Ishikawa (cell line): ENCODE results near the gene MESP2.

Source experiments
- CEBPB ChIP-seq: IDR thresholded peaks from 2 replicates; pipeline ENCODE4 v1.6.1; 2012
- CREB1 ChIP-seq: IDR thresholded peaks from 2 replicates; pipeline ENCODE4 v1.6.1; 2012; ENCODE audit warnings: low read depth
- EP300 ChIP-seq: IDR thresholded peaks from 2 replicates; pipeline ENCODE4 v1.6.1; 2012; ENCODE audit warnings: borderline replicate concordance
- FOXM1 ChIP-seq: IDR thresholded peaks from 2 replicates; pipeline ENCODE4 v1.6.1; 2012; ENCODE audit warnings: low read depth, borderline replicate concordance
- MAX ChIP-seq: IDR thresholded peaks from 2 replicates; pipeline ENCODE4 v1.6.1; 2012
- NFIC ChIP-seq: IDR thresholded peaks from 2 replicates; pipeline ENCODE4 v1.6.1; 2012
- TAF1 ChIP-seq: IDR thresholded peaks from 2 replicates; pipeline ENCODE4 v1.6.1; 2012; ENCODE audit warnings: low read depth, mild to moderate bottlenecking
- TCF12 ChIP-seq: IDR thresholded peaks from 2 replicates; pipeline ENCODE4 v1.6.1; 2012; ENCODE audit warnings: low read depth
- TEAD4 ChIP-seq: IDR thresholded peaks from 2 replicates; pipeline ENCODE4 v1.6.1; 2012
- YY1 ChIP-seq: IDR thresholded peaks from 2 replicates; pipeline ENCODE4 v1.6.1; 2012; ENCODE audit warnings: low read depth
- ZBTB7A ChIP-seq: IDR thresholded peaks from 2 replicates; pipeline ENCODE4 v1.6.1; 2012; ENCODE audit warnings: low read depth
- TF ChIP-seq, protein P1 (sequence below): IDR thresholded peaks from 2 replicates; pipeline ENCODE4 v1.6.1; 2012; ENCODE audit warnings: low read depth, mild to moderate bottlenecking

DNA sequence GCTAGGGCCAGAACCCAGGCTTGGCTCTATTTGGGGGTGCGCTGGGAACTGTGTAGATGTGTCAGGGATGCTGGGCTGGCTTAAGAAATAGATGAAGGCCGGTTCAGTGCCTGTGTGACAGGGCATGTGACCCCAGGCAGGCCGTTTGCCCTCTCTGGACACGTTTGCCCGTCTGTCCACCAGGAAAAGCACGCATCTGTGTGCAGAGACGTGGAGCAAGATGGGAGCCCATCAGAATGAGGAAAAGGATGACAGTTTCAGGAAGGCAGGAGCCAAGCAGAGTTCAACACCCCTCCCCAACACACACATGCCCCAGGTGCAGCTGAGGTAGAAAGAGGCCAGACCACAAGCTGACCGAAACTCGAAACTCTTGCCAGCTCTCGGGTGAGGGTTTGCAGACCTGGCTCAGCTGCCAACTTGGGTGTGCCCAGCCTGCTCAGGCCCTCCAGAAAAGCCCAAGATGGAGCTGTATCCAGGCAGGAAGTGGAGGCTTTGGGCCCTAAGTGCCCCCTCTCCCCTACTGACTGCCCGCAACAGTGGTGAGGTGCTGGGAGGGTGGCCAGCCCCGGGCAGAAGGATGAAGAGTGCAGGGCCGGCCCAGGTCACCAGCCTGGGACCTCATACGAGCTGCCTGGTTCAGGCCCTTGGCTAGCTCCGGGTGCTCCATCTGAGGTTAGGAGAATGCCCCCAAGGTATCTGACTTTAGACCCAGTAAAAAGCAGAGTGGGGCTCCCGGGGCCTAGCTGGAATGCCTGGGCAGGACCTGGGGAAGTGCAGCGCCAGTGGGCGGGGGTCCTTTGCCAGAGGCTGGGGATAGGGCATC is 14.9 kb upstream of the MESP2 start:
- no peak for TF ChIP-seq YY1
- TF ChIP-seq, protein P1, sequence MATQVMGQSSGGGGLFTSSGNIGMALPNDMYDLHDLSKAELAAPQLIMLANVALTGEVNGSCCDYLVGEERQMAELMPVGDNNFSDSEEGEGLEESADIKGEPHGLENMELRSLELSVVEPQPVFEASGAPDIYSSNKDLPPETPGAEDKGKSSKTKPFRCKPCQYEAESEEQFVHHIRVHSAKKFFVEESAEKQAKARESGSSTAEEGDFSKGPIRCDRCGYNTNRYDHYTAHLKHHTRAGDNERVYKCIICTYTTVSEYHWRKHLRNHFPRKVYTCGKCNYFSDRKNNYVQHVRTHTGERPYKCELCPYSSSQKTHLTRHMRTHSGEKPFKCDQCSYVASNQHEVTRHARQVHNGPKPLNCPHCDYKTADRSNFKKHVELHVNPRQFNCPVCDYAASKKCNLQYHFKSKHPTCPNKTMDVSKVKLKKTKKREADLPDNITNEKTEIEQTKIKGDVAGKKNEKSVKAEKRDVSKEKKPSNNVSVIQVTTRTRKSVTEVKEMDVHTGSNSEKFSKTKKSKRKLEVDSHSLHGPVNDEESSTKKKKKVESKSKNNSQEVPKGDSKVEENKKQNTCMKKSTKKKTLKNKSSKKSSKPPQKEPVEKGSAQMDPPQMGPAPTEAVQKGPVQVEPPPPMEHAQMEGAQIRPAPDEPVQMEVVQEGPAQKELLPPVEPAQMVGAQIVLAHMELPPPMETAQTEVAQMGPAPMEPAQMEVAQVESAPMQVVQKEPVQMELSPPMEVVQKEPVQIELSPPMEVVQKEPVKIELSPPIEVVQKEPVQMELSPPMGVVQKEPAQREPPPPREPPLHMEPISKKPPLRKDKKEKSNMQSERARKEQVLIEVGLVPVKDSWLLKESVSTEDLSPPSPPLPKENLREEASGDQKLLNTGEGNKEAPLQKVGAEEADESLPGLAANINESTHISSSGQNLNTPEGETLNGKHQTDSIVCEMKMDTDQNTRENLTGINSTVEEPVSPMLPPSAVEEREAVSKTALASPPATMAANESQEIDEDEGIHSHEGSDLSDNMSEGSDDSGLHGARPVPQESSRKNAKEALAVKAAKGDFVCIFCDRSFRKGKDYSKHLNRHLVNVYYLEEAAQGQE: no peak
- no peak for TF ChIP-seq TAF1
- TF ChIP-seq NFIC: no peak
- TF ChIP-seq FOXM1: no peak
- TF ChIP-seq MAX: 0 out of 2 replicates have a peak, but pooled peaks have one; percentile 22
- no peak for TF ChIP-seq CEBPB
- no peak for TF ChIP-seq EP300
- no peak for TF ChIP-seq ZBTB7A
- TF ChIP-seq TCF12: no peak
- no peak for TF ChIP-seq CREB1
- no peak for TF ChIP-seq TEAD4
